Femur (tissue), 1 donor: ENCODE measurements around the gene DQX1.

Source experiments
- DNase-seq: peaks from one replicate; pipeline ENCODE4 v3.0.0-alpha.2; 2017

The DQX1 gene

DNA sequence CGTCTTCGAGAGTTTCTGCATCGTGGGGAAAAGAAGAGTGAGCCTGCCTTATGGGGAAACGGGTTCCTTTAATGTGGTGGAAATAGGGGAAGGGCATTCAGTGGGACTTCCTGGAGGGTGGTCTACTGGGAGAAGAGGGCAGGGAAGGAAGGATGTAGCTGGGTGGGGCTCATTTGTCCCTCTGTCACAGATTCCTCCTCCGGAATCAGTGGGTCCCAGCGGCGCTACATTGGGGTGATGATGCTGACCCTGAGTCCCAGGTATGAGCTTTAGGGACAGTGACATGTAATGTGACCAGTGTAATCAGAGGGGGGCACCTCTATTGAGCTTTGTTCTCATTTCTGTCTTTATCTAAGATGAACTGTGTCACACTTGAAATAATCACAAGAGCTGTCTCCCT is 5.6 kb upstream of the DQX1 start:
- no peak for DNase-seq

DNA sequence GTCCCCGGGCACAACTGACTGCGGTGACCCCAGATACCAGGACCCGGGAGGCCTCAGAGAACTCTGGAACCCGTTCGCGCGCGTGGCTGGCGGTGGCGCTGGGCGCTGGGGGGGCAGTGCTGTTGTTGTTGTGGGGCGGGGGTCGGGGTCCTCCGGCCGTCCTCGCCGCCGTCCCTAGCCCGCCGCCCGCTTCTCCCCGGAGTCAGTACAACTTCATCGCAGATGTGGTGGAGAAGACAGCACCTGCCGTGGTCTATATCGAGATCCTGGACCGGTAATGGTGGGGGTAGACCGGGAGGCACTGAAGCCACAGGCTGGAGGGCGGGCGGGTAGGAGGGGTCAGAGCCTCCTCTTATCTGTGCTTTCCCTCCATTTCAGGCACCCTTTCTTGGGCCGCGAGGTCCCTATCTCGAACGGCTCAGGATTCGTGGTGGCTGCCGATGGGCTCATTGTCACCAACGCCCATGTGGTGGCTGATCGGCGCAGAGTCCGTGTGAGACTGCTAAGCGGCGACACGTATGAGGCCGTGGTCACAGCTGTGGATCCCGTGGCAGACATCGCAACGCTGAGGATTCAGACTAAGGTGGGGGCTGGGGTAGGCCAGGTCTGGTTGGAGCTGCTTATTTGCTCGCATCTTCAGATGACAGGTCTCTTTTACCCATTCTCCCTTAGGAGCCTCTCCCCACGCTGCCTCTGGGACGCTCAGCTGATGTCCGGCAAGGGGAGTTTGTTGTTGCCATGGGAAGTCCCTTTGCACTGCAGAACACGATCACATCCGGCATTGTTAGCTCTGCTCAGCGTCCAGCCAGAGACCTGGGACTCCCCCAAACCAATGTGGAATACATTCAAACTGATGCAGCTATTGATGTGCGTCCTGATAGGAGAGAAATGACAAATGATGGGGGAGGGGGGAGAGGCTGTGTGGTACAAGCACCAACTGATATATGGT is 4.5 kb upstream of the DQX1 start:
- DNase-seq, result peak; percentile 67

DNA sequence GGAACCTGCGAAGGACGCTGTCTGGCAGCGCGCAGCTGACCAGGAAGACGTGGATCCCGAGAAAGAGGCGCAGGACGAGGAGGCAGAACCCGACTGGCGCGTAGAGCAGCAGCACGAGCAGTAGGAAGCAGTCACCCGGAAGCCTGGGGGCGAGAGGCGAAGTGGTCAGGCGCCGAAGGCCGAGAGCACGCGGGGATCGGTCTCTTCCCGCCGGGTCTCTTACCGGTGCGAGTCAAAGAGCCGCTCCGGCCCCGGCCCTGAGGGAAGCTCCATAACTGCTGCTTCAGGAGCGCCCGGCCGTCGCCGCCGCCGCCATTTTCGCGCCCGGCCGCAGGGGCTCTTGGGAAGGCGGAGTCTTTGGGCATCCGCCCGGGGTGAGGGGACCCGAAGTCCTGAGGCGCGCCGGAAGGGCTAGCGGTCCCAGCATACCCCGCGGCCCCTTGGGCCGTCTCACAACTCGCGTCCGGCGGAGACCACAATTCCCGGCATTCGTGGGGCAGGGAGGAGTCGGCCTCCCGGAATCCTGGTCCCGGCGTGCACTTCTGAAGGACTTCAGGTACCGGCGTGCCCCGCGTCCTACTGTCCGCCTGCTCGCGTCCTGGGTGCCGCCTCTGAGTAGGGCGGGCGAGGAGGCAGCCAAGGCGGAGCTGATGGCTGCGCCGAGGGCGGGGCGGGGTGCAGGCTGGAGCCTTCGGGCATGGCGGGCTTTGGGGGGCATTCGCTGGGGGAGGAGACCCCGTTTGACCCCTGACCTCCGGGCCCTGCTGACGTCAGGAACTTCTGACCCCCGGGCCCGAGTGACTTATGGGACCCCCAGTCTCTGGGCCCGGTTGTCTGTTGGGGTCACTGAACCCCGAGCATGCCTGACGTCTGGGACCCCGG is 3.6 kb upstream of the DQX1 start, which contains the start of the genes AUP1 and HTRA2:
TSS of gene AUP1 (minus strand) at position 350 of the 882 bp plus-strand sequence. CDS start at position 273, 77 bp downstream.
TSS of gene HTRA2 (plus strand) at position 577 of the 882 bp plus-strand sequence. CDS start at position 651, 74 bp downstream.
- peak; percentile 99 for DNase-seq

DNA sequence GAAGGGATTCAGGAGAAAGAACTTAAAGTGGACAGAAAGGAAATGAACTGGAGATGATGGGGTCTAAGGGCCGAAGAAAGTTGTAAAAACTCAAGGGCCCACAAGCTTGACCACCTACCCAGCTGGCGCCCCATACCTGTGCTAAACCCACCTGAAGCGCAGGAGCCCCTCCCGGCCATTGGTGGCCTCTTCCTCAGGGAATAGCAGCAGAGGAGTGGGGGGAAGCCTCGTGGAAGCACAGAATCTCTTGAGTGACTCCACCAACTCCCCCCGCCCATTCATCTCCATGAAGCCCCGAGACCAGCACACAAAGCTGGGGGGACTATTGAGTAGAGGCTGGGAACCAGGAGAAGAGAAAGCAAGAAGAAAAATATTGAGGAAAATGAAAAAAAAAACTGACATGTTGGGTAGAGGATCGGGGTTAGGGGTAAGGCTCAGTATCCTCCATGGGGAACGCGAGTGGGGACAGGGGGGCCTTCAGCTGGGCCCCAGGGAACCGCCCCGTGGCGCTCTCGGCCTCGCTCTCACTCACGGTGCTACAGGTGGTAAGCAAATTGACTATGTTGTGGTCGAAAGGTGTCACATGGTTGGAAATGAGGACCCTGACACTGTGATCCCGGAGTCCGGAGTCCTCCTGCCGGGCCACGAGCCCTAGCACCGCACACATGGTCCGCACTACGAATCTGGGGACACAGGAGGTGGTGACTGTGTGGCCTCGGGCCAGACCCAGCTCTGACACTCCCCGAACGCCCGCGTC is 2.7 kb upstream of the DQX1 start:
- DNase-seq, result no peak

GRCh38 chr2:74527741-74528140 is 1.7 kb upstream of the DQX1 start:
- DNase-seq, result no peak

DNA sequence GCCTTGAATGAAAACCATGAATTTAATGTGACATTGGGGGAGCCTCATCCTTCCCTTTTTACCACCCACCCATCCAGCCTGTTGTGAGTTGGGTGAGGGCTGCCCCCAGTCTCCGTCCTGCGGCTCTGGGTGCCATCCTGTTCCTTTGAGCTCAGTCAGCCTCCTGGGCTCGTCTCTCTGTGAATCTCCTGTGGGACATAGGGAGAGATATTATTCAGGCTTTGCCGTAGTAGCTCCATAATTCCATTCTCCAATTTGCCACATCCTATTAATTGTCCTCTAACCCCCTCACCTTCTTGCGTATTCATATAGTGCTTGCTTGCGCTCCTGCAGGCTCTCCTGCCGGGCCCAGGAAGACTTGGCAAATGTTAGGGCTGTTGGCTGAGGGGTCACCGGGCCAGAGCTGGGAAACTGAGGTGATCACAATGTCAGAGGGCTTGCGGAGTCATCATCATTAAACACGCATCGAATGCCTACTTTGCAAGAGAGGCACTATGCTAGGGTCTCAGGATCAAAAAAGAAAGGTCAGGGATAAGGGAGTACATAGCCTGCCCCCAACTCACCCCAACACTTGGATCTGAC is 709 bp upstream of the DQX1 start:
- DNase-seq, result no peak

- no peak for DNase-seq
Measured at GRCh38 chr2:74524955-74525716, 895 bp downstream of the DQX1 start.

DNA sequence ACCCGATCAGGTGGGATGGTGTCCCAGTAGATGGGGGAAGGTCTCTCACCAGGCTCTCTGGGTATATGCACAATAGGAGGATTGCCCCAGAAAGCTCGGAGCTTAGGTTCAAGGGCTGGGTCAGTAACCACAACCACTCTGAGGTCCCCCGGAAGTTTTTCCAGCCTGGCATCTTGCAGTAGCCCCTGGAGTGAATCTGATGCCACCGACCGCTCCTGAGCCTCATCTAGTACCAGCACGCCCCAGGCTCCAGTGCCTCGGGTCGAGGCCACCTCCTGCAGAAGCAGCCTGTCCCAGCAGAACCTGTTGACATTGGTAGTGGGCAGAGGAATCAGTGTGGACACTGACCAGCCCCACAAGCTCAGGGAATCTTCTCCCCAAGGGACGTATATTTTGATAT is 2.0 kb downstream of the DQX1 start:
- DNase-seq, result no peak

DNA sequence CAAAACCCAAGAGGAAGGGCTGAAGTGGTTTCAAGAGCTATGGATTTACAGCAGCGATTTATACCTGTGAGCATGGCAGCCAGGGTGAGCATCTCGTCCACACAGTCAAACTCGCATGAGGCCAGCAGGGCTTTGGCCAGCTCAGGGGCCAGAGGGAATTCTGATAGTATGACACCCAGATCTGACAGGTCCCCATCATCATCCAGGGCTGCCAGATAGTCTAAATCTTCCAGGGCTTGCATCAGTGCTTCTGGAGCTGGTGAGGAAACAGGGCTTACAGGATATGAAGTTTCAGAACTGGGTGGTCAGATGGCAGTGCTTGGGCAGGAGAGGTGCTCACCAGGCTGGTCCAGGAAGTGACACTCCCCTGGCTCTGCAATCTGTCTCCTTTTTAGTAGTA is 3.5 kb downstream of the DQX1 start:
- DNase-seq, result no peak

DNA sequence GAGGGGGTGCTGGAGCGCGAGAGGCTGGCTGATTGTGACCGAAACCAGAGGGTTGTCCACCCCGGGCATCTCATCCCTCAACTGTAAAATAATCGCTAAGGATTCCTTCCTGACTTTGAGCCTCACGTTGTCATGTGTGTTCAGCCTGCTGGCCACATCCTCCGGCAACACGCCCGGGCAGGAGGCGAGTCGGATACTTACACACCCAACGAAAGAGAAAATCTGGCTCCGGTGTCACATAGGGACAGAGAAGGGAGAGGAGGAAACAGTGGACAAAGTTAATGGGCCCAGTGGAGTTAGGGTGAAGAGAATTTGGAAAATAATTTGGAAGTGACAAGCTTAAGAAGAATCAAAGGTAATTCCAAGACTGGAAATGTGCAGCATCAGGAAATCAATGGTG is 9.4 kb downstream of the DQX1 start:
- no peak for DNase-seq

DNA sequence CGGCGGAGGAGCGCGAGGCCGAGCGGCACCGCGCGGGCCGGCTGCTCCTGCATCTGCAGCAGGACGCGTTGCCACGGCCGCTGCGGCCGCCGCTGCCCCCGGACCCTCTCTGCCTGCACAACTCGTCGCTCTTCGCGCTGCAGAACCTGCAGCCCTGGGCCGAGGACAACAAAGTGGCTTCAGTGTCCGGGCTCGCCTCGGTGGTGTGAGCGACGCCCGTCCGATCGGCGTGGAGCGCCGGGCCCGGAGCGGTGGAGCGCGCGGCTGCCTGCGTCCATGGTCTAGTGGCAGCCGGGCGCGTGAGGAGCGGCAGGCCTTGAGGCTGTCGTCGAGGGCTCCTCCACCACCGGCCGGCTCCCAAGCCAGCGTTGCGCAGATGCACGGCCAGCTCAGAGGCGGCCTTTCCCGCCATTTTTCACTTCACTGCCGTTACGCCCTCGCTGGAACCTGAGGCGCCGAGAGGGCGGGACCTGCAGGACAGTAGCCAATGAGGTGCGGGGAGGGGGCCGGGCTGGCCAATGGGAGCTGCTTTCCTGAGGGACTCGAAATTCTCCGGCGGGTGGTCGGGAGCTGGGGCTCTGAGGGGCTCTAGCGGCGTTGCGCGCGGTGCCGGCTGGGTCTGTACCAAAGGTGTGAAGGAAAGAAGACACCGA is 9.9 kb downstream of the DQX1 start:
- DNase-seq, result peak; percentile 87

GRCh38 chr2:74515271-74515980 is 10.6 kb downstream of the DQX1 start:
- no peak for DNase-seq

DNA sequence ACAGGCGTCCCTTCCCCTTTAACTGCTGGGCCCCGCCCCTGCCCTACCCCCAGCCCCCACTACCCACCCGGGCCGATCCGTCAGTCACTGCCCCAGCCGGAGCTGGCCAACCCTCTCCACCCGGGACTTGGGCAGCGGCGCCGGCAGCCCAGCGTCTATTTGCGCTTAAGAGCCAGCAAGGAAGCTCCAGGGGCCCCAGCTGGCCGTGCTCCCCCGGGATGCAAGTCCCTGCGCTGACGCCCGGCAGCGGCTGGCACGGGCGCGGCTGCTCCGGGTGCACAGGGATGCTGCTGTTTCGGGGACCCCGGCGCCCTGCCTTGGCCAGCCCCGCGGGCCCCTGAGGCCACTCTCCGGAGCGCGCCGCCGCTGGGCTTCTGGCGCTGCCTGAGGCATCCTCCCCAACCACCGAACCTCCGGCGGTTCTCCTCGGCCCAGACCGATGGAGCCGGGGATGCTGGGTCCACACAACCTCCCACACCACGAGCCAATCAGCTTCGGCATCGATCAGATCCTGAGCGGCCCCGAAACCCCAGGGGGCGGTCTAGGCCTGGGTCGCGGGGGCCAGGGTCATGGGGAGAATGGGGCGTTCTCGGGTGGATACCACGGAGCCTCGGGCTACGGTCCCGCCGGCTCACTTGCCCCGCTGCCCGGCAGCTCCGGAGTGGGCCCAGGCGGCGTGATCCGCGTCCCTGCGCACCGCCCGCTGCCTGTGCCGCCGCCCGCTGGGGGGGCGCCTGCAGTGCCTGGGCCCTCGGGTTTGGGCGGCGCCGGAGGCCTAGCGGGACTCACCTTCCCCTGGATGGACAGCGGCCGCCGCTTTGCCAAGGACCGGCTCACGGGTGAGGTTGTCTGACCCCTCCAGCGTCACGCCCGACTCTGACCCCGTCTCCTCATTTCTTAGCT is 11.4 kb downstream of the DQX1 start, which contains the start of gene TLX2:
TSS of gene TLX2 (plus strand) at position 83 of the 903 bp plus-strand sequence. CDS start at position 440, 357 bp downstream.
- DNase-seq, result no peak

- DNase-seq, result no peak
Measured at GRCh38 chr2:74513605-74514367, 12.2 kb downstream of the DQX1 start.

- no peak for DNase-seq
Measured at GRCh38 chr2:74512744-74513604, 13.1 kb downstream of the DQX1 start.

- DNase-seq, result no peak
Measured at GRCh38 chr2:74511104-74511989, 14.7 kb downstream of the DQX1 start.
